CD1c-positive myeloid dendritic cell (primary cell): ENCODE measurements around the gene TMEM119.
"Not testable (repeated sequence)": the region's sequence is repeated elsewhere in the genome, so short reads cannot be mapped to it uniquely, and the experiment has no call there.

ENCODE experiments used
- DNase-seq: peaks from one replicate; pipeline ENCODE4 v3.0.0-alpha.2; 2016; ENCODE audit errors: extremely low spot score

Gene TMEM119

GRCh38 chr12:108566452-108566851 is 31.4 kb downstream of the TMEM119 start:
- DNase-seq, result no peak

- peak; percentile 40 for DNase-seq
Observed at GRCh38 chr12:108565976-108566375, 31.9 kb downstream of the TMEM119 start.

- peak; percentile 44 for DNase-seq
Observed at GRCh38 chr12:108565146-108565545, 32.7 kb downstream of the TMEM119 start.

- no peak for DNase-seq
Observed at GRCh38 chr12:108564724-108565123, 33.2 kb downstream of the TMEM119 start.

- DNase-seq, result no peak
Observed at GRCh38 chr12:108563804-108564151, 34.1 kb downstream of the TMEM119 start.

- peak; percentile 90 for DNase-seq
Observed at GRCh38 chr12:108563136-108563803, 34.6 kb downstream of the TMEM119 start.

GRCh38 chr12:108562348-108563135 is 35.3 kb downstream of the TMEM119 start, which contains the start of gene ISCU:
Gene ISCU (plus strand): TSS chr12:108562596. CDS start chr12:108562623, 27 bp downstream.
- peak; percentile 99 for DNase-seq

- no peak for DNase-seq
Observed at GRCh38 chr12:108561852-108562347, 36.0 kb downstream of the TMEM119 start.

GRCh38 chr12:108560752-108561719 is 36.8 kb downstream of the TMEM119 start, which contains the start of gene SART3:
Gene SART3 (minus strand): TSS chr12:108561173. CDS start chr12:108561154, 19 bp downstream.
- peak; percentile 91 for DNase-seq

- peak; percentile 42 for DNase-seq
Observed at GRCh38 chr12:108560321-108560721, 37.6 kb downstream of the TMEM119 start.

GRCh38 chr12:108559748-108560147 is 38.1 kb downstream of the TMEM119 start:
- no peak for DNase-seq

- DNase-seq, result no peak
Observed at GRCh38 chr12:108559007-108559655, 38.8 kb downstream of the TMEM119 start.

GRCh38 chr12:108555383-108555782 is 42.5 kb downstream of the TMEM119 start:
- not testable (repeated sequence) for DNase-seq

GRCh38 chr12:108553799-108554198 is 44.1 kb downstream of the TMEM119 start:
- DNase-seq, result no peak

GRCh38 chr12:108551535-108551934 is 46.3 kb downstream of the TMEM119 start:
- DNase-seq, result peak; percentile 14

GRCh38 chr12:108548954-108549521 is 48.8 kb downstream of the TMEM119 start:
- DNase-seq, result no peak

GRCh38 chr12:108547686-108548085 is 50.2 kb downstream of the TMEM119 start:
- DNase-seq, result peak; percentile 79

- no peak for DNase-seq
Observed at GRCh38 chr12:108543652-108544051, 54.2 kb downstream of the TMEM119 start.

- DNase-seq, result no peak
Observed at GRCh38 chr12:108542320-108542719, 55.6 kb downstream of the TMEM119 start.
